Gastrocnemius medialis (tissue), 4 donors: Measurements from ENCODE around the gene PAK5. TPM values are rescaled to one million over a fixed set of nuclear protein-coding genes. Genes with fewer than 3 reads are reported as not detected.
A peak's percentile ranks its signal among the peaks of the same experiment; 100 is the strongest.

ENCODE experiments used
- ATAC-seq, 2 donors: fragments of 150-250 bp; one replicate each; pipeline ENCODE4 v1.9.1; 2016
- DNase-seq, 2 donors: peaks; one replicate each; pipeline ENCODE4 v3.0.0-alpha.2; 2019
- H3K27ac ChIP-seq, 4 donors: fragments of 200-600 bp; sonication (generic); 1 replicate in 1 of 4; 2 replicates in 3 of 4; pipeline ENCODE4 v1.5.1; 2016 to 2018; ENCODE audit warnings: mild to moderate bottlenecking in 2 of 4, moderate library complexity in 1 of 4
- H3K27me3 ChIP-seq, 3 donors: fragments of 200-600 bp; sonication (generic) in 2 of 3; 1 replicate in 1 of 3; 2 replicates in 2 of 3; pipeline versions ENCODE4 v1.5.1 to v1.6.0; 2016 to 2019; ENCODE audit warnings: mild to moderate bottlenecking in 1 of 3, moderate library complexity in 1 of 3
- H3K36me3 ChIP-seq, 2 donors: fragments of 200-600 bp; sonication (generic) in 1 of 2; one replicate each; pipeline ENCODE4 v1.5.1; 2017 to 2018
- H3K4me1 ChIP-seq, 2 donors: fragments of 200-600 bp; sonication (generic) in 1 of 2; one replicate each; pipeline ENCODE4 v1.5.1; 2016 to 2017; ENCODE audit warnings: mild to moderate bottlenecking in 2 of 2
- H3K4me3 ChIP-seq, 4 donors: fragments of 200-600 bp; sonication (generic) in 3 of 4; 1 replicate in 1 of 4; 2 replicates in 3 of 4; pipeline ENCODE4 v1.5.1; 2016 to 2019; ENCODE audit warnings: mild to moderate bottlenecking in 2 of 4
- H3K9me3 ChIP-seq, 3 donors: fragments of 200-600 bp; sonication (generic) in 2 of 3; 1 replicate in 1 of 3; 2 replicates in 2 of 3; pipeline ENCODE4 v1.5.1; 2016 to 2019
- CTCF ChIP-seq, 5 experiments: fragments of 450-650 bp in 3 of 5; fragments of 200-600 bp in 2 of 5; sonication (generic) in 2 of 5; IDR thresholded peaks in 4 of 5; conservative IDR thresholded peaks in 1 of 5; 1 replicate in 4 of 5; 2 replicates in 1 of 5; pipeline ENCODE4 v1.5.1; 2016 to 2019; ENCODE audit warnings: antibody characterized with exemption in 5 of 5, mild to moderate bottlenecking in 3 of 5, moderate library complexity in 3 of 5
- POLR2A ChIP-seq, 2 donors: fragments of 450-650 bp; IDR thresholded peaks; one replicate each; pipeline ENCODE4 v1.6.1; 2017; ENCODE audit warnings: antibody characterized with exemption in 2 of 2, mild to moderate bottlenecking in 2 of 2, moderate library complexity in 2 of 2
- in situ Hi-C, 4 donors: fragments of 200-750 bp; cut with MboI; loops; one replicate each; pipeline versions ENCODE4 v1.15.0 to v1.8.0; 2017; ENCODE audit warnings: low sequenced_read_pairs in 4 of 4
- intact Hi-C: fragments of 100-400 bp; cut with DNase I; formaldehyde crosslinking; loops from one replicate; pipeline ENCODE4 v1.15.1; 2023; ENCODE audit warnings: low total_unique reads
- total RNA-seq, 4 donors: library from RNA; depleted of rRNA; stranded (reverse); fragments of >200 nt; gene quantifications; one replicate each; pipeline versions ENCODE4 v1.1.0 to v1.2.3, GENCODE V29; 2016

PAK5 gene
- total RNA-seq, 4 donors from 2014 or later: not detected

GRCh38 chr20:9626357-9626756 lies 212.5 kb downstream of the PAK5 start:
- Histone ChIP-seq H3K9me3 (no peaks in the 10 kb centered on the region), H3K4me1 (no peaks in the 10 kb centered on the region), H3K27ac (no peak overlapping the region), H3K36me3 (no peaks in the 10 kb centered on the region), H3K27me3 (no peaks in the 10 kb centered on the region), H3K4me3 (no peak overlapping the region)
- no peak for ATAC-seq
- in situ Hi-C loops (no loop called here), intact Hi-C loops (no loop called here)
- TF ChIP-seq POLR2A (IDR thresholded peaks at IDR 0.05) (no peak), CTCF (IDR thresholded peaks at IDR 0.05 in 4 of 5, conservative IDR thresholded peaks at IDR 0.05 in 1 of 5) (no peak)
- DNase-seq: no peak

DNA sequence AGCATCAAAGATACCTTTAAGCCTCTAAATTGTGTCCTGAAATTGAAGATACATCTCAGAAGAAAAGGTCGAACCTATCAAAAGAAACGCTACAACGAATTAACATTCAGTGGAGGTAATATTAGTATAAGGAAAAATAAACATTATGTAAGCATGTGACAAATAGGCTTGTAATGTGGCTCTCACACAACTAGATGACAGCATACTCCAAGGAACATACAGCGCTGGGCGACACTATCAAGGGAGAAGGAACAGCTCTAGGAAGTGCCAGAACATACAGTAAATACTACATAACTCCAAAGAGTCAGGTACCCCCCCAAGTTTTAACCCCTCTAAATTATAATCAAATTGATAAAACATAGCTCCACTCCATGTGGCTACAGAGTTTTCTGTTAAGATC lies 220.9 kb downstream of the PAK5 start:
- in situ Hi-C loops: loop anchor here (10.0 to 25.0 kb wide), 4 partner anchors 294 to 1919 kb away; no protein-coding TSS in a partner anchor
- no peak for DNase-seq
- ATAC-seq: no peak

DNA sequence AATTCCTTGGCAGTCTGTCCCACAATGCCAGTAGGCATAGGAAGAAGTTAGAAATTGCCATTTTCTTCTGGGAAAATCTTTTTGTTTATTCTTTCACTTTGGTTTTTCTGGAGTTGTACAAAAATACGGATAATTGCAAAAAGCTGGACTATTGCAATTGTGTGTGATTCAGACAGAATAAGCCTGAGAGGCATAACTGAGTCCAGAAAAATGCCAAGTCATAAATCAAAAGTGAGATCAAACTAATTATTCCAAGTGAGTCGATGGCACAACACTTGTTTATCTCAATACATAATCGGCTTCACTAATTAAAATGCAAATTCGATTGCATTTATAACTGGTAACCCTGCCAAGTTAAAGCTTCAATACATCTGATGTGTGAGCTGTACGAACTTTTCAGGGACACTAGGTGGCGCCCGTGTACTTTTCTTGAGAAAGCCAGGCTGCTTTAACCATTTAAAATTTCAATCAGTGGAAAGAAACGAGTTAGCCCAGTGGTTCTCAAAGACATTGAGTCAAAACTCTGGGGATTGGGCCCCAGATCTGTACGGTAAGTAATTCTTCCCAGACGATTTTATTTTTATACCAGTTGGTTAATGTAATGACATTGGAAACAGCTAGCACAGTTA lies 221.9 kb downstream of the PAK5 start:
- Histone ChIP-seq H3K27ac (no peak overlapping the region), H3K27me3 (no peaks in the 10 kb centered on the region), H3K9me3 (no peaks in the 10 kb centered on the region), H3K4me1 (no peaks in the 10 kb centered on the region), H3K36me3 (no peaks in the 10 kb centered on the region), H3K4me3 (no peak overlapping the region)
- peak; percentile 45 to 78 (median 61) for TF ChIP-seq CTCF (IDR thresholded peaks at IDR 0.05 in 4 of 5, conservative IDR thresholded peaks at IDR 0.05 in 1 of 5)
- TF ChIP-seq POLR2A (IDR thresholded peaks at IDR 0.05): no peak
- peak; percentile 56 to 65 for ATAC-seq
- intact Hi-C loops: loop anchor here (5.0 to 10.0 kb wide), 2 partner anchors 810 to 1928 kb away; no protein-coding TSS in a partner anchor
- in situ Hi-C loops: loop anchor here (10.0 to 25.0 kb wide), 4 partner anchors 295 to 1920 kb away; no protein-coding TSS in a partner anchor
- peak; percentile 5 to 21 for DNase-seq

More for the DNA sequence above, 220.9 kb downstream of the PAK5 start:
- no peak for TF ChIP-seq POLR2A (IDR thresholded peaks at IDR 0.05)
- Histone ChIP-seq H3K27ac (no peak overlapping the region), H3K4me1 (no peaks in the 10 kb centered on the region), H3K27me3 (no peaks in the 10 kb centered on the region), H3K9me3 (no peaks in the 10 kb centered on the region), H3K4me3 (no peak overlapping the region), H3K36me3 (no peaks in the 10 kb centered on the region)
- intact Hi-C loops: loop anchor here (5.0 to 10.0 kb wide), 2 partner anchors 809 to 1927 kb away; no protein-coding TSS in a partner anchor

DNA sequence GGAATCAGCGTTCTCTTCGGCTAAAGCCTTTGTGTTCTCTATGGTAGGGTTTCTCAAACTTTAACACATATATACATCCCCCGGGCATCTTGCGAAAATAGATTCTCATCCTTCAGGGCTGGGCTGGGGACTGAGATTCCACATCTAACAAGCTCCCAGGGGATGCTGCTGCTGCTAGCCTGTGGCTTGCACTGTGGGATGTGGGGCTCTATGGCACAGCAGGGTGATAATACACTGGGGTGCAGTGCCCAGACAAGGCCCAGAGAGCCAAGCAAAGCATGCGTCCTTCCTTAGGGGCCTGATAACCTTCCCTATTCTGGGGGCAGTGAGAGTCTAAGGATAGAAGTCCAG lies 222.4 kb downstream of the PAK5 start:
- H3K4me3 ChIP-seq: no peak overlapping the region
- H3K4me1 ChIP-seq: no peaks in the 10 kb centered on the region
- in situ Hi-C loops: loop anchor here (10.0 to 25.0 kb wide), 4 partner anchors 296 to 1921 kb away; no protein-coding TSS in a partner anchor
- intact Hi-C loops: loop anchor here (5.0 to 10.0 kb wide), 2 partner anchors 811 to 1928 kb away; no protein-coding TSS in a partner anchor
- TF ChIP-seq POLR2A (IDR thresholded peaks at IDR 0.05): no peak
- no peaks in the 10 kb centered on the region for H3K9me3 ChIP-seq
- H3K27ac ChIP-seq: no peak overlapping the region
- H3K36me3 ChIP-seq: no peaks in the 10 kb centered on the region
- H3K27me3 ChIP-seq: no peaks in the 10 kb centered on the region
- DNase-seq (no peak), ATAC-seq (no peak)

- DNase-seq (no peak), ATAC-seq (no peak)
- no peaks in the 10 kb centered on the region for H3K36me3 ChIP-seq
- H3K4me3 ChIP-seq: no peak overlapping the region
- H3K27me3 ChIP-seq: no peaks in the 10 kb centered on the region
- TF ChIP-seq POLR2A (IDR thresholded peaks at IDR 0.05) (no peak), CTCF (IDR thresholded peaks at IDR 0.05 in 4 of 5, conservative IDR thresholded peaks at IDR 0.05 in 1 of 5) (no peak)
- no peaks in the 10 kb centered on the region for H3K9me3 ChIP-seq
- no peaks in the 10 kb centered on the region for H3K4me1 ChIP-seq
- no peak overlapping the region for H3K27ac ChIP-seq
- intact Hi-C loops (loop anchor here (5.0 to 10.0 kb wide), 2 partner anchors 811 to 1929 kb away; no protein-coding TSS in a partner anchor), in situ Hi-C loops (loop anchor here (10.0 to 25.0 kb wide), 4 partner anchors 296 to 1921 kb away; no protein-coding TSS in a partner anchor)
Observed at GRCh38 chr20:9615766-9616454, 223.0 kb downstream of the PAK5 start.
